ENCODE data around the gene RBM47.

DNA sequence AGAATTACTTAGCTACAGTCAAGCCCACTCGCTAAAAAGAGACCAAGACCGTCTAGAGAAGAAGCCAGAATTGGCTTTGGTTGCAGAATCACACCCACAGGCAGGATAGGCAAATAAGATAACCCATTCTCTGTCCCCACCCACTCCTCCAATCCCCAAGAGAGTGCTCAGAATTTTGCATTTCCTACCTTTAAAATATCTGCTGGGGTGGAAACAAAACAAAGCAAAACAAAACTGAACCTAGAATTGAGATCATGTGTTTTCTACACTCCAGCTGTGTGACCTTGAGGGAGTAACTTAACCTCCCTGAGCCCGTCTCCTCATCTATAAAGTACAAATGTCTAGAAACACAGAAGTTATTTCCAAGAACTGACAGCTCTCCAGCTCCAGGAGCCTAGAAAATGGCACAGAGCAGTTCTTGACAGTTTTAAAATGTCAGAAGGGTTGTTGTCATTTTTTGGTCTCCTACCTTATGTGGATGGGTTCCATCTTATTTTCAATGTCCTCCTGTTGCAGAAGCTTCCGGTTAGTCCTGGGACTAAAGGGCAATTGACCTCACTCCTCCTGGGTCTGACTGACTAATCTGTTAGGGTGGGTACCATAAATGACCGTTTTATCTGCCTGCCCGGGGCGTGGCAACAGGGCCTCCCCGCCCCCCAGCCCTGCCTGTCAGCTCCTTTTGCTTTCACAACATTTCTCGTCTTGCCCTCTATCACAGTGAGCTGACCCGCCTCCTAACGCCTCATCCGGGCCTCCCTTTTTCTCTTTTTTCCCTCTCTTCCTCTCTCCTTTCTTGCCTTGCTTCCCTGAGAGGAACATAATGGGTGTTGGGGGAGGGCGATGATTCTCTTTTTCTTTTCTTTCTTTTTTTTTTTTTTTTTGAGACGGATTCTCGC is 114.0 kb downstream of the RBM47 start:
- TF ChIP-seq SIN3A (IDR thresholded peaks at IDR 0.05; ENCODE audit: borderline replicate concordance in 2 of 2, control insufficient read depth in 1 of 2, low read depth in 2 of 2, low read length in 2 of 2) (no peak), ZNF316 (IDR thresholded peaks at IDR 0.05) (peak; percentile 12; the same call in 1 of the 2 replicates), CEBPB (tag; IDR thresholded peaks at IDR 0.05) (peak; percentile 93), ZFX (CRISPR knock-in tag; IDR thresholded peaks at IDR 0.05) (peak; percentile 34; the same call in 1 of the 2 replicates), ATF1 (CRISPR knock-in tag; IDR thresholded peaks at IDR 0.05) (no peak), ATF1 (tag; IDR thresholded peaks at IDR 0.05) (peak; percentile 65), CEBPG (CRISPR knock-in tag; IDR thresholded peaks at IDR 0.05) (peak; percentile 93), CEBPG (tag; conservative IDR thresholded peaks at IDR 0.05 in 1 of 2, IDR thresholded peaks at IDR 0.05 in 1 of 2) (peak; percentile 71 to 73; a peak in 3 of 4 replicates), TRIM24 (IDR thresholded peaks at IDR 0.05) (peak in 1 of 2 experiments; percentile 58; a peak in 2 of 4 replicates)
- TF ChIP-seq, protein P1, sequence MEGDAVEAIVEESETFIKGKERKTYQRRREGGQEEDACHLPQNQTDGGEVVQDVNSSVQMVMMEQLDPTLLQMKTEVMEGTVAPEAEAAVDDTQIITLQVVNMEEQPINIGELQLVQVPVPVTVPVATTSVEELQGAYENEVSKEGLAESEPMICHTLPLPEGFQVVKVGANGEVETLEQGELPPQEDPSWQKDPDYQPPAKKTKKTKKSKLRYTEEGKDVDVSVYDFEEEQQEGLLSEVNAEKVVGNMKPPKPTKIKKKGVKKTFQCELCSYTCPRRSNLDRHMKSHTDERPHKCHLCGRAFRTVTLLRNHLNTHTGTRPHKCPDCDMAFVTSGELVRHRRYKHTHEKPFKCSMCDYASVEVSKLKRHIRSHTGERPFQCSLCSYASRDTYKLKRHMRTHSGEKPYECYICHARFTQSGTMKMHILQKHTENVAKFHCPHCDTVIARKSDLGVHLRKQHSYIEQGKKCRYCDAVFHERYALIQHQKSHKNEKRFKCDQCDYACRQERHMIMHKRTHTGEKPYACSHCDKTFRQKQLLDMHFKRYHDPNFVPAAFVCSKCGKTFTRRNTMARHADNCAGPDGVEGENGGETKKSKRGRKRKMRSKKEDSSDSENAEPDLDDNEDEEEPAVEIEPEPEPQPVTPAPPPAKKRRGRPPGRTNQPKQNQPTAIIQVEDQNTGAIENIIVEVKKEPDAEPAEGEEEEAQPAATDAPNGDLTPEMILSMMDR (IDR thresholded peaks at IDR 0.05 in 2 of 3, conservative IDR thresholded peaks at IDR 0.05 in 1 of 3; ENCODE audit: insufficient read depth in 2 of 3, low read depth in 1 of 3, low read length in 3 of 3): no peak
